HepG2 (cell line): Measurements from ENCODE around the gene ZNF562. TPM values are rescaled to one million over a fixed set of nuclear protein-coding genes. Genes with fewer than 3 reads are reported as not detected.

Experiments used
- HDAC6 ChIP-seq: fragments of 200-600 bp; sonication (generic); IDR thresholded peaks from 2 replicates; pipeline ENCODE4 v1.7.0; 2017; ENCODE audit warnings: mild to moderate bottlenecking, antibody characterized with exemption, low read length, low read depth
- HOMEZ ChIP-seq: IDR thresholded peaks from 2 replicates; pipeline ENCODE4 v1.6.1; 2016; ENCODE audit warnings: low read depth
- JUND ChIP-seq: sonication (generic); formaldehyde crosslinking; IDR thresholded peaks from 2 replicates; pipeline ENCODE4 v1.8.0; 2022; ENCODE audit warnings: mild to moderate bottlenecking, missing genetic modification reagents
- KDM6A ChIP-seq: IDR thresholded peaks from 2 replicates; pipeline ENCODE4 v1.6.1; 2016; ENCODE audit warnings: low read depth
- PAX8 ChIP-seq: sonication (generic); formaldehyde crosslinking; IDR thresholded peaks from 2 replicates; pipeline ENCODE4 v1.8.0; 2022; ENCODE audit warnings: mild to moderate bottlenecking, missing genetic modification reagents, borderline replicate concordance
- ZBTB2 ChIP-seq: sonication (generic); formaldehyde crosslinking; IDR thresholded peaks from 2 replicates; pipeline ENCODE4 v1.8.0; 2022; ENCODE audit warnings: low read depth, missing genetic modification reagents
- ZBTB21 ChIP-seq: sonication (generic); formaldehyde crosslinking; IDR thresholded peaks from 2 replicates; pipeline ENCODE4 v1.4.0; 2020; ENCODE audit warnings: missing genetic modification reagents
- ZC3H13 ChIP-seq: sonication (generic); formaldehyde crosslinking; IDR thresholded peaks from 2 replicates; pipeline ENCODE4 v1.8.1; 2023; ENCODE audit warnings: mild to moderate bottlenecking, missing genetic modification reagents, moderate library complexity
- ZFP36 ChIP-seq: fragments of 150-350 bp; IDR thresholded peaks from 2 replicates; pipeline ENCODE4 v1.6.1; 2018; ENCODE audit warnings: borderline replicate concordance, low read length, low read depth; ENCODE audit not compliant: partially characterized antibody
- ZNF557 ChIP-seq: sonication (generic); formaldehyde crosslinking; IDR thresholded peaks from 2 replicates; pipeline ENCODE4 v1.4.0; 2020; ENCODE audit warnings: missing genetic modification reagents
- ZNF563 ChIP-seq: sonication (generic); formaldehyde crosslinking; IDR thresholded peaks from 2 replicates; pipeline ENCODE4 v1.8.0; 2022; ENCODE audit warnings: mild to moderate bottlenecking, moderate library complexity, missing genetic modification reagents
- ZNF629 ChIP-seq: sonication (generic); formaldehyde crosslinking; conservative IDR thresholded peaks from 2 replicates; pipeline ENCODE4 v1.5.0; 2020; ENCODE audit warnings: missing genetic modification reagents
- ZNF75D ChIP-seq: sonication (generic); formaldehyde crosslinking; IDR thresholded peaks from 2 replicates; pipeline ENCODE4 v1.8.1; 2023; ENCODE audit warnings: missing genetic modification reagents, mild to moderate bottlenecking, borderline replicate concordance
- polyA plus RNA-seq, 8 experiments: library from polyadenylated mRNA; depleted of rRNA in 3 of 8; stranded (reverse) in 7 of 8; unstranded in 1 of 8; fragments of >200 nt; fragmentation: Illumina TruSeq in 4 of 8; extraction: Trizol in 4 of 8; gene quantifications; 2 replicates each; pipeline versions ENCODE4 v1.2.1 to v1.2.3, GENCODE V29; 2011 to 2016; ENCODE audit warnings: low read depth in 4 of 8, missing spikeins in 1 of 8, mixed read lengths in 1 of 8; ENCODE audit not compliant: insufficient read depth in 1 of 8
- total RNA-seq, 5 experiments: library from RNA; depleted of rRNA; stranded (reverse); fragments of >200 nt; fragmentation: Illumina TruSeq; extraction: Trizol; gene quantifications; 2 replicates each; pipeline ENCODE4 v1.2.3, GENCODE V29; 2016; ENCODE audit warnings: low read depth in 1 of 5
- TF ChIP-seq, protein P1 (sequence below): sonication (generic); formaldehyde crosslinking; IDR thresholded peaks from 2 replicates; pipeline ENCODE4 v1.4.0; 2020; ENCODE audit warnings: mild to moderate bottlenecking, missing genetic modification reagents
- TF ChIP-seq, protein P2 (sequence below): IDR thresholded peaks from 2 replicates; pipeline ENCODE4 v1.6.1; 2012; ENCODE audit warnings: low read depth, low read length, improper control_type of control experiment
- TF ChIP-seq, protein P3 (sequence below): sonication (generic); formaldehyde crosslinking; IDR thresholded peaks from 2 replicates; pipeline ENCODE4 v1.4.0; 2020; ENCODE audit warnings: low read depth, mild to moderate bottlenecking, missing genetic modification reagents

The ZNF562 gene
- total and polyA plus RNA-seq, 2 of the 13 experiments (the other 11 are each of a cell fraction or from before 2014, with no cell fraction given), result 13.1 to 32.7 TPM

DNA sequence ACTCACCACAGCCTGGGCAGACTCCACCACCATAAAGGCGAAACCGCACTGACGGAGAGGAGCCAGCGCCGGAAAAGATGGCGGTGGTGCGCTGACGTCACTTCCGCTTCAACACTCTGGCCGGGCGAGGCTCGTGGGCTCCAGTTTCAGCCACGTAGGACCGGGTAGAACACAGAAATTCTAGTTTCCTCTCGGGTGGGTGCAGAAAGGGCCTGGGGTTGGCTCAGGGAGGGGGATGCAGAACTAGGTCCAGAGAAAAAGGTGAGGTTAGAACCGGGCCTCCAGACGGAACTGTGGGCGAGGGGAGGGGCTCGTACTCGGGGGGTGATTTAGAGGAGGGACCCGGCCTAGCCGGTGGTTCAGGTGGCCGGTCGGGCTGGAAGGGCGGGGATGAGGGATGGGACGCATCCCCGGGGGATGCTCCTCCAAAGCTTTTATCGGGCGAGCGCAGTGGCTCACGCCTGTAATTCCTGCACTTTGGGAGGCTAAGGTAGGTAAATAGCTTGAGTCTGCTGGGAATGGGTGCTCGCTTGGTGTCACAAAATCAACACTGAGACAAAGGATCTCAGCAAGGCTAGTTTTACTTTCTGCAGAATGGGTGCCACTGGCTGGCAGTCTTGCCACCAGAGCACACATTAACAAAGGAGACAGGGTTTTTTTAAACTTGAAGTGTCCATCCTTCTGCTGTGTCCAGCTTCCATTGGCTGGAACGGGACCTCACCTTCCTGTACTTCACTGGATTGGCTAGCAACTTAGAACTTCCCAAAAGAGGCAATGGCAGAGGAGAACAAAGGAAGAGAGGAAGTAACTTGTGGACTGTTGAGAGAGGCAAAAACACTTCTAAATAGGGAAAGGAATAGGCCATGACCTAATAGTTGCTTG is 53.5 kb downstream of the ZNF562 start, which contains the start of gene ZNF561 (continued):
- no peak for TF ChIP-seq ZBTB2 (CRISPR knock-in tag)
- TF ChIP-seq HDAC6, result no peak
- peak; percentile 70; the same call in 1 of the 2 replicates for TF ChIP-seq ZNF557
- TF ChIP-seq ZFP36, result no peak
- TF ChIP-seq, protein P1, sequence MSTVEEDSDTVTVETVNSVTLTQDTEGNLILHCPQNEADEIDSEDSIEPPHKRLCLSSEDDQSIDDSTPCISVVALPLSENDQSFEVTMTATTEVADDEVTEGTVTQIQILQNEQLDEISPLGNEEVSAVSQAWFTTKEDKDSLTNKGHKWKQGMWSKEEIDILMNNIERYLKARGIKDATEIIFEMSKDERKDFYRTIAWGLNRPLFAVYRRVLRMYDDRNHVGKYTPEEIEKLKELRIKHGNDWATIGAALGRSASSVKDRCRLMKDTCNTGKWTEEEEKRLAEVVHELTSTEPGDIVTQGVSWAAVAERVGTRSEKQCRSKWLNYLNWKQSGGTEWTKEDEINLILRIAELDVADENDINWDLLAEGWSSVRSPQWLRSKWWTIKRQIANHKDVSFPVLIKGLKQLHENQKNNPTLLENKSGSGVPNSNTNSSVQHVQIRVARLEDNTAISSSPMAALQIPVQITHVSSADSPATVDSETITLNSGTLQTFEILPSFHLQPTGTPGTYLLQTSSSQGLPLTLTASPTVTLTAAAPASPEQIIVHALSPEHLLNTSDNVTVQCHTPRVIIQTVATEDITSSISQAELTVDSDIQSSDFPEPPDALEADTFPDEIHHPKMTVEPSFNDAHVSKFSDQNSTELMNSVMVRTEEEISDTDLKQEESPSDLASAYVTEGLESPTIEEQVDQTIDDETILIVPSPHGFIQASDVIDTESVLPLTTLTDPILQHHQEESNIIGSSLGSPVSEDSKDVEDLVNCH (CRISPR knock-in tag), result no peak
- no peak; the same call in 1 of the 2 replicates for TF ChIP-seq ZBTB21 (CRISPR knock-in tag)
- no peak for TF ChIP-seq PAX8 (CRISPR knock-in tag)
- TF ChIP-seq JUND, result 0 out of 2 replicates have a peak, but pooled peaks have one; percentile 59
- no peak for TF ChIP-seq KDM6A (CRISPR knock-in tag)
- TF ChIP-seq, protein P2, sequence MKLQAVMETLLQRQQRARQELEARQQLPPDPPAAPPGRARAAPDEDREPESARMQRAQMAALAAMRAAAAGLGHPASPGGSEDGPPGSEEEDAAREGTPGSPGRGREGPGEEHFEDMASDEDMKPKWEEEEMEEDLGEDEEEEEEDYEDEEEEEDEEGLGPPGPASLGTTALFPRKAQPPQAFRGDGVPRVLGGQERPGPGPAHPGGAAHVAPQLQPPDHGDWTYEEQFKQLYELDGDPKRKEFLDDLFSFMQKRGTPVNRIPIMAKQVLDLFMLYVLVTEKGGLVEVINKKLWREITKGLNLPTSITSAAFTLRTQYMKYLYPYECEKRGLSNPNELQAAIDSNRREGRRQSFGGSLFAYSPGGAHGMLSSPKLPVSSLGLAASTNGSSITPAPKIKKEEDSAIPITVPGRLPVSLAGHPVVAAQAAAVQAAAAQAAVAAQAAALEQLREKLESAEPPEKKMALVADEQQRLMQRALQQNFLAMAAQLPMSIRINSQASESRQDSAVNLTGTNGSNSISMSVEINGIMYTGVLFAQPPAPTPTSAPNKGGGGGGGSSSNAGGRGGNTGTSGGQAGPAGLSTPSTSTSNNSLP, result peak; percentile 39; the same call in 1 of the 2 replicates
- peak; percentile 32 for TF ChIP-seq HOMEZ (CRISPR knock-in tag)
- TF ChIP-seq ZNF563 (CRISPR knock-in tag), result no peak
- TF ChIP-seq ZNF629 (CRISPR knock-in tag), result peak; percentile 89
- peak; percentile 48; the same call in 1 of the 2 replicates for TF ChIP-seq ZC3H13 (CRISPR knock-in tag)
- TF ChIP-seq ZNF75D, result peak; percentile 87
- TF ChIP-seq, protein P3, sequence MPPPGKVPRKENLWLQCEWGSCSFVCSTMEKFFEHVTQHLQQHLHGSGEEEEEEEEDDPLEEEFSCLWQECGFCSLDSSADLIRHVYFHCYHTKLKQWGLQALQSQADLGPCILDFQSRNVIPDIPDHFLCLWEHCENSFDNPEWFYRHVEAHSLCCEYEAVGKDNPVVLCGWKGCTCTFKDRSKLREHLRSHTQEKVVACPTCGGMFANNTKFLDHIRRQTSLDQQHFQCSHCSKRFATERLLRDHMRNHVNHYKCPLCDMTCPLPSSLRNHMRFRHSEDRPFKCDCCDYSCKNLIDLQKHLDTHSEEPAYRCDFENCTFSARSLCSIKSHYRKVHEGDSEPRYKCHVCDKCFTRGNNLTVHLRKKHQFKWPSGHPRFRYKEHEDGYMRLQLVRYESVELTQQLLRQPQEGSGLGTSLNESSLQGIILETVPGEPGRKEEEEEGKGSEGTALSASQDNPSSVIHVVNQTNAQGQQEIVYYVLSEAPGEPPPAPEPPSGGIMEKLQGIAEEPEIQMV (CRISPR knock-in tag), result no peak
